HEK293 (cell line): ENCODE data around the gene PLD6.

Experiments used
- CTCF ChIA-PET: fragments of 350-600 bp; formaldehyde crosslinking; extraction: SDS; loops from one replicate; lab custom pipeline; 2021; ENCODE audit warnings: antibody characterized with exemption; lab: Yijun Ruan, JAX
- POLR2A ChIA-PET: fragments of 300-600 bp; formaldehyde crosslinking; extraction: SDS; loops from one replicate; lab custom pipeline; 2020; ENCODE audit warnings: antibody characterized with exemption, inconsistent platforms; lab: Yijun Ruan, JAX
- H3K27ac ChIP-seq: fragments of 200-500 bp; sonication (Bioruptor generic); 2 replicates; pipeline ENCODE4 v1.5.1; 2014; ENCODE audit warnings: low read depth, low read length, control low read depth, inconsistent platforms; ENCODE audit errors: extremely low read depth
- H3K36me3 ChIP-seq, 2 experiments: fragments of 200-500 bp in 1 of 2; sonication (Bioruptor generic) in 1 of 2; 1 replicate in 1 of 2; 2 replicates in 1 of 2; pipeline ENCODE4 v1.5.1; 2014 to 2017; ENCODE audit warnings: inconsistent platforms in 2 of 2, low read length in 2 of 2; ENCODE audit not compliant: control insufficient read depth in 2 of 2, insufficient read depth in 1 of 2
- H3K4me1 ChIP-seq: fragments of 200-500 bp; sonication (Bioruptor generic); 2 replicates; pipeline ENCODE4 v1.5.1; 2014; ENCODE audit warnings: mild to moderate bottlenecking, low read length, inconsistent platforms; ENCODE audit not compliant: control insufficient read depth, insufficient read depth
- H3K4me3 ChIP-seq: 2 replicates; pipeline ENCODE4 v1.5.1; 2011; ENCODE audit warnings: low read depth, mild to moderate bottlenecking, control low read depth, low read length, moderate library complexity
- H3K9me3 ChIP-seq: fragments of 200-500 bp; sonication (Bioruptor generic); 2 replicates; pipeline ENCODE4 v1.5.1; 2014; ENCODE audit warnings: low read depth, low read length, inconsistent platforms; ENCODE audit not compliant: control insufficient read depth, insufficient read depth
- GLI4 ChIP-seq: fragments of 450-650 bp; formaldehyde crosslinking; IDR thresholded peaks from 2 replicates; pipeline ENCODE4 v1.5.1; 2016; ENCODE audit warnings: missing biosample characterization, missing genetic modification characterization
- INSM2 ChIP-seq: fragments of 450-650 bp; formaldehyde crosslinking; IDR thresholded peaks from 2 replicates; pipeline ENCODE4 v1.5.1; 2016; ENCODE audit warnings: missing biosample characterization, missing genetic modification characterization
- KLF1 ChIP-seq: fragments of 450-650 bp; formaldehyde crosslinking; IDR thresholded peaks from 2 replicates; pipeline ENCODE4 v1.5.1; 2016; ENCODE audit warnings: missing biosample characterization, missing genetic modification characterization
- KLF8 ChIP-seq: fragments of 450-650 bp; formaldehyde crosslinking; IDR thresholded peaks from 2 replicates; pipeline ENCODE4 v1.5.1; 2016; ENCODE audit warnings: missing biosample characterization, missing genetic modification characterization
- OVOL3 ChIP-seq: fragments of 450-650 bp; formaldehyde crosslinking; IDR thresholded peaks from 2 replicates; pipeline ENCODE4 v1.5.1; 2016; ENCODE audit warnings: missing biosample characterization, missing genetic modification characterization
- PATZ1 ChIP-seq: fragments of 450-650 bp; formaldehyde crosslinking; IDR thresholded peaks from 2 replicates; pipeline ENCODE4 v1.5.1; 2016; ENCODE audit warnings: missing biosample characterization, missing genetic modification characterization
- SALL2 ChIP-seq: fragments of 450-650 bp; formaldehyde crosslinking; IDR thresholded peaks from 2 replicates; pipeline ENCODE4 v1.5.0; 2017; ENCODE audit warnings: missing biosample characterization, mild to moderate bottlenecking, missing genetic modification characterization, borderline replicate concordance
- SETDB1 ChIP-seq: IDR thresholded peaks from one replicate; pipeline ENCODE4 v1.6.1; 2017; ENCODE audit warnings: mild to moderate bottlenecking, low read length, moderate library complexity, mixed read lengths; ENCODE audit not compliant: insufficient read length
- SP2 ChIP-seq: fragments of 450-650 bp; formaldehyde crosslinking; IDR thresholded peaks from 2 replicates; pipeline ENCODE4 v1.5.1; 2016; ENCODE audit warnings: missing biosample characterization, missing genetic modification characterization
- TSHZ1 ChIP-seq: fragments of 450-650 bp; formaldehyde crosslinking; IDR thresholded peaks from 2 replicates; pipeline ENCODE4 v1.5.1; 2016; ENCODE audit warnings: missing biosample characterization, missing genetic modification characterization, borderline replicate concordance
- ZBTB21 ChIP-seq: fragments of 450-650 bp; formaldehyde crosslinking; IDR thresholded peaks from 2 replicates; pipeline ENCODE4 v1.5.1; 2017; ENCODE audit warnings: missing biosample characterization, missing genetic modification characterization
- ZBTB48 ChIP-seq: fragments of 450-650 bp; formaldehyde crosslinking; IDR thresholded peaks from 2 replicates; pipeline ENCODE4 v1.5.1; 2016; ENCODE audit warnings: missing biosample characterization, missing genetic modification characterization
- ZIC2 ChIP-seq: fragments of 450-650 bp; formaldehyde crosslinking; IDR thresholded peaks from 2 replicates; pipeline ENCODE4 v1.5.1; 2016; ENCODE audit warnings: missing biosample characterization, missing genetic modification characterization
- ZNF140 ChIP-seq: fragments of 450-650 bp; formaldehyde crosslinking; IDR thresholded peaks from 2 replicates; pipeline ENCODE4 v1.5.1; 2016; ENCODE audit warnings: missing biosample characterization, missing genetic modification characterization
- ZNF157 ChIP-seq: fragments of 450-650 bp; formaldehyde crosslinking; IDR thresholded peaks from 2 replicates; pipeline ENCODE4 v1.5.1; 2016; ENCODE audit warnings: missing biosample characterization, missing genetic modification characterization
- ZNF221 ChIP-seq: fragments of 450-650 bp; formaldehyde crosslinking; IDR thresholded peaks from 2 replicates; pipeline ENCODE4 v1.5.1; 2017; ENCODE audit warnings: missing biosample characterization, missing genetic modification characterization, borderline replicate concordance
- ZNF514 ChIP-seq: fragments of 450-650 bp; formaldehyde crosslinking; IDR thresholded peaks from 2 replicates; pipeline ENCODE4 v1.5.1; 2016; ENCODE audit warnings: missing biosample characterization, missing genetic modification characterization
- ZNF555 ChIP-seq: fragments of 450-650 bp; formaldehyde crosslinking; conservative IDR thresholded peaks from 2 replicates; pipeline ENCODE4 v1.5.1; 2017; ENCODE audit warnings: missing biosample characterization, mild to moderate bottlenecking, missing genetic modification characterization, inconsistent platforms
- ZNF580 ChIP-seq: fragments of 450-650 bp; formaldehyde crosslinking; IDR thresholded peaks from 2 replicates; pipeline ENCODE4 v1.5.1; 2016; ENCODE audit warnings: missing biosample characterization, missing genetic modification characterization
- ZNF624 ChIP-seq: fragments of 450-650 bp; formaldehyde crosslinking; IDR thresholded peaks from 2 replicates; pipeline ENCODE4 v1.5.1; 2017; ENCODE audit warnings: missing biosample characterization, missing genetic modification characterization
- ZNF626 ChIP-seq: fragments of 450-650 bp; sonication (Bioruptor Pico); formaldehyde crosslinking; IDR thresholded peaks from 2 replicates; pipeline ENCODE4 v1.5.1; 2018; ENCODE audit warnings: missing biosample characterization, missing genetic modification characterization, inconsistent platforms
- ZNF701 ChIP-seq: fragments of 450-650 bp; formaldehyde crosslinking; IDR thresholded peaks from 2 replicates; pipeline ENCODE4 v1.5.1; 2016; ENCODE audit warnings: missing biosample characterization, missing genetic modification characterization
- ZNF747 ChIP-seq: fragments of 450-650 bp; formaldehyde crosslinking; IDR thresholded peaks from 2 replicates; pipeline ENCODE4 v1.5.1; 2016; ENCODE audit warnings: missing biosample characterization, missing genetic modification characterization
- ZNF76 ChIP-seq: fragments of 450-650 bp; formaldehyde crosslinking; IDR thresholded peaks from 2 replicates; pipeline ENCODE4; 2016; ENCODE audit warnings: low read depth, missing biosample characterization, missing genetic modification characterization, borderline replicate concordance
- ZNF768 ChIP-seq: fragments of 450-650 bp; formaldehyde crosslinking; IDR thresholded peaks from 2 replicates; pipeline ENCODE4 v1.5.1; 2018; ENCODE audit warnings: missing biosample characterization, mild to moderate bottlenecking, missing genetic modification characterization
- ZNF792 ChIP-seq: fragments of 450-650 bp; formaldehyde crosslinking; IDR thresholded peaks from 2 replicates; pipeline ENCODE4 v1.5.1; 2016; ENCODE audit warnings: missing biosample characterization, missing genetic modification characterization
- ZXDB ChIP-seq: fragments of 450-650 bp; formaldehyde crosslinking; IDR thresholded peaks from 2 replicates; pipeline ENCODE4 v1.5.1; 2016; ENCODE audit warnings: missing biosample characterization, missing genetic modification characterization
- TF ChIP-seq, protein P1 (sequence below): fragments of 450-650 bp; formaldehyde crosslinking; IDR thresholded peaks from 2 replicates; pipeline ENCODE4 v1.5.1; 2016; ENCODE audit warnings: missing biosample characterization, missing genetic modification characterization

PLD6 gene

GRCh38 chr17:17173921-17174320 lies 32.2 kb downstream of the PLD6 start:
- Histone ChIP-seq H3K27ac (no peak overlapping the region), H3K4me3 (no peak overlapping the region), H3K36me3 (peaks cover 17 to 94% of the 10 kb centered on the region in 2 experiments), H3K9me3 (no peaks in the 10 kb centered on the region), H3K4me1 (no peaks in the 10 kb centered on the region)
- POLR2A ChIA-PET: no interaction called here
- CTCF ChIA-PET: interaction anchor here (1.0 kb wide), 1 partner anchor 174 kb away, joined by 3 read pairs; no protein-coding TSS in a partner anchor
- no peak for TF ChIP-seq ZNF768 (tag by site-specific recombination)
- TF ChIP-seq ZNF555 (tag by site-specific recombination): no peak
- TF ChIP-seq ZNF514 (tag by site-specific recombination): no peak
- TF ChIP-seq ZNF792 (tag by site-specific recombination): no peak
- no peak for TF ChIP-seq ZXDB (tag by site-specific recombination)
- no peak for TF ChIP-seq ZNF76 (tag by site-specific recombination)
- no peak for TF ChIP-seq GLI4 (tag by site-specific recombination)
- no peak for TF ChIP-seq ZNF747 (tag by site-specific recombination)
- no peak for TF ChIP-seq ZNF580 (tag by site-specific recombination)
- TF ChIP-seq ZNF701: no peak

- Histone ChIP-seq H3K4me3 (no peak overlapping the region), H3K9me3 (no peaks in the 10 kb centered on the region), H3K36me3 (peaks cover 11 to 94% of the 10 kb centered on the region in 2 experiments), H3K27ac (no peak overlapping the region), H3K4me1 (no peaks in the 10 kb centered on the region)
- ChIA-PET POLR2A (interaction anchor here (1.2 kb wide), 1 partner anchor 64 kb away, joined by 4 read pairs; the partner anchor contains the start of gene FLCN), CTCF (interaction anchor here (0.5 to 1.7 kb wide), 8 partner anchors 9 to 775 kb away, joined by 3 to 6 read pairs (median 4); no protein-coding TSS in a partner anchor)
- TF ChIP-seq ZNF221 (tag by site-specific recombination) (no peak), ZNF580 (tag by site-specific recombination) (no peak), PATZ1 (tag by site-specific recombination) (no peak), ZBTB48 (no peak), KLF1 (tag by site-specific recombination) (no peak), SALL2 (tag by site-specific recombination) (no peak), SP2 (no peak), ZBTB21 (tag by site-specific recombination) (no peak), INSM2 (tag by site-specific recombination) (no peak), ZNF140 (no peak), OVOL3 (tag by site-specific recombination) (no peak), ZNF157 (tag by site-specific recombination) (no peak), KLF8 (tag by site-specific recombination) (no peak), TSHZ1 (tag by site-specific recombination) (no peak), SETDB1 (no peak), ZIC2 (no peak), ZNF626 (tag by site-specific recombination) (no peak), ZNF624 (tag by site-specific recombination) (no peak)
- TF ChIP-seq, protein P1, sequence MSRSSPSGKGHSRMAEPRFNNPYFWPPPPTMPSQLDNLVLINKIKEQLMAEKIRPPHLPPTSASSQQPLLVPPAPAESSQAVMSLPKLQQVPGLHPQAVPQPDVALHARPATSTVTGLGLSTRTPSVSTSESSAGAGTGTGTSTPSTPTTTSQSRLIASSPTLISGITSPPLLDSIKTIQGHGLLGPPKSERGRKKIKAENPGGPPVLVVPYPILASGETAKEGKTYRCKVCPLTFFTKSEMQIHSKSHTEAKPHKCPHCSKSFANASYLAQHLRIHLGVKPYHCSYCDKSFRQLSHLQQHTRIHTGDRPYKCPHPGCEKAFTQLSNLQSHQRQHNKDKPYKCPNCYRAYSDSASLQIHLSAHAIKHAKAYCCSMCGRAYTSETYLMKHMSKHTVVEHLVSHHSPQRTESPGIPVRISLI: no peak
Measured at GRCh38 chr17:17172990-17173389, 33.1 kb downstream of the PLD6 start.
